WERI-Rb-1 (cell line): Measurements from ENCODE around the gene SLC22A8.

Source experiments
- DNase-seq: peaks from one replicate; pipeline ENCODE4 v3.0.0-alpha.2; 2020
- H3K27ac ChIP-seq: fragments of 250-450 bp; sonication (Bioruptor Pico); 2 replicates; pipeline ENCODE4 v1.5.1; 2020; ENCODE audit warnings: mild to moderate bottlenecking, moderate library complexity
- H3K27me3 ChIP-seq: fragments of 250-450 bp; sonication (Bioruptor Pico); 2 replicates; pipeline ENCODE4 v1.5.1; 2021; ENCODE audit warnings: mild to moderate bottlenecking, low read depth, moderate library complexity; ENCODE audit not compliant: insufficient read depth, severe bottlenecking
- H3K36me3 ChIP-seq: fragments of 250-450 bp; sonication (Bioruptor Pico); 2 replicates; pipeline ENCODE4 v1.5.1; 2020; ENCODE audit warnings: mild to moderate bottlenecking, moderate library complexity
- H3K4me3 ChIP-seq: 2 replicates; pipeline ENCODE4 v1.5.1; 2011; ENCODE audit warnings: low read depth, mild to moderate bottlenecking, control low read depth, low read length
- H3K9me3 ChIP-seq: fragments of 250-450 bp; sonication (Bioruptor Pico); 2 replicates; pipeline ENCODE4 v1.5.1; 2021; ENCODE audit warnings: mild to moderate bottlenecking, moderate library complexity; ENCODE audit not compliant: severe bottlenecking
- TF ChIP-seq, protein P1 (sequence below): IDR thresholded peaks from 2 replicates; pipeline ENCODE4 v1.5.1; 2011; ENCODE audit warnings: low read depth, mild to moderate bottlenecking, control low read depth, inconsistent platforms, low read length

Gene SLC22A8

DNA sequence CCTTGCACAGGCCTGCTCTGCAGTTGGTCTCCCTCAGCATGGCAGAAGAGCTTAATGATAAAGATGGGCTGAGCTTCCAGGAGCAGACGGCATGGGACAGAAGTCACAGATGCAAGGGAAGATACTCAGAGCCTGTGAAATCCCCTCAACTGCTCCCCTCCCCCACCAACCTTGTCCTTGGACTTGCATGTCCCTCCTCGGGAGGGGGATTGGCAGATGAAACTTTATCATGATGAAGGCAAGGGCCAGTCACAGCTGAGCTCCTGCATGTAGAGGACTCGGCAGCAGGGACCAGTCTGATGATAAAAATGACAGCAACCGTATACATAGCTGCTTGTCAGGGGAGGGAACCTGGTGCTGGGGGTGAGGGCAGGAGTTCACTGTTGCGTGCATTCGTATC is 6.8 kb upstream of the SLC22A8 start:
- no peaks in the 10 kb centered on the region for H3K27me3 ChIP-seq

DNA sequence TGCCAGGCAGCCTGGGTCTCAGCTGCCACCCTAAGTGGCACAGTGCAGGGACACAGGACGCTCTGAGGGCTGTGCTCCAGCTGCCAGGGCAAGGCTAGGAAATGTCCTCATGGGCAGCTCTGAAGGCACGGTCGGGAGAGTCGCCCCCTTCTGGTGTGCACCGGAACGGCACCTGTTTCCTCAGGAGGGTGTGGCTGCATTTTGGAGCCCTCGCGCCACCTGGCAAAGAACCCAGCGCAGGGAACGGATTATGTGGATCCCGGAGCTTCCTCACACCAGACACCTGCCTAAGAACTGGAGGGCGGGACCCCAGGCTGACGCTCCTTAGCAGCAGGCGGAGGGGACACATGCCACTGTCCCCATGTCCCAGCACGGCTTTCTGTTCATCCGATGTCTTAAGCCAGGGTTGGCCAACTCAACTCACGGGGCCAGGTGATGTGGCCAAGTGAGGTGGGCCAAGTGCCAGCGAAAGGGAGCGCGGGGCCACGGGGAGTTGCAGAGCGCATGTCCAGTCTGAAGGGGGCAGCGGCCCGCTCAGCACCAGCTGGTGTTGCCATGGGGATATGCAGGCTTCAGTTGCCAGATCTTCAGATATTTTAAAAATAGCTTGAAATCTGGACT is 5.1 kb upstream of the SLC22A8 start:
- peak; percentile 41 for DNase-seq
- no peaks in the 10 kb centered on the region for H3K9me3 ChIP-seq
- TF ChIP-seq, protein P1, sequence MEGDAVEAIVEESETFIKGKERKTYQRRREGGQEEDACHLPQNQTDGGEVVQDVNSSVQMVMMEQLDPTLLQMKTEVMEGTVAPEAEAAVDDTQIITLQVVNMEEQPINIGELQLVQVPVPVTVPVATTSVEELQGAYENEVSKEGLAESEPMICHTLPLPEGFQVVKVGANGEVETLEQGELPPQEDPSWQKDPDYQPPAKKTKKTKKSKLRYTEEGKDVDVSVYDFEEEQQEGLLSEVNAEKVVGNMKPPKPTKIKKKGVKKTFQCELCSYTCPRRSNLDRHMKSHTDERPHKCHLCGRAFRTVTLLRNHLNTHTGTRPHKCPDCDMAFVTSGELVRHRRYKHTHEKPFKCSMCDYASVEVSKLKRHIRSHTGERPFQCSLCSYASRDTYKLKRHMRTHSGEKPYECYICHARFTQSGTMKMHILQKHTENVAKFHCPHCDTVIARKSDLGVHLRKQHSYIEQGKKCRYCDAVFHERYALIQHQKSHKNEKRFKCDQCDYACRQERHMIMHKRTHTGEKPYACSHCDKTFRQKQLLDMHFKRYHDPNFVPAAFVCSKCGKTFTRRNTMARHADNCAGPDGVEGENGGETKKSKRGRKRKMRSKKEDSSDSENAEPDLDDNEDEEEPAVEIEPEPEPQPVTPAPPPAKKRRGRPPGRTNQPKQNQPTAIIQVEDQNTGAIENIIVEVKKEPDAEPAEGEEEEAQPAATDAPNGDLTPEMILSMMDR: peak; percentile 88
- no peak overlapping the region for H3K27ac ChIP-seq
- H3K36me3 ChIP-seq: no peaks in the 10 kb centered on the region
- no peak overlapping the region for H3K4me3 ChIP-seq
- H3K27me3 ChIP-seq: no peaks in the 10 kb centered on the region

More for the DNA sequence above, 6.8 kb upstream of the SLC22A8 start:
- Histone ChIP-seq H3K4me3 (no peak overlapping the region), H3K27ac (peak overlapping the region; percentile 46), H3K36me3 (no peaks in the 10 kb centered on the region), H3K9me3 (no peaks in the 10 kb centered on the region)
- DNase-seq: peak; percentile 94
- TF ChIP-seq, protein P1: no peak

DNA sequence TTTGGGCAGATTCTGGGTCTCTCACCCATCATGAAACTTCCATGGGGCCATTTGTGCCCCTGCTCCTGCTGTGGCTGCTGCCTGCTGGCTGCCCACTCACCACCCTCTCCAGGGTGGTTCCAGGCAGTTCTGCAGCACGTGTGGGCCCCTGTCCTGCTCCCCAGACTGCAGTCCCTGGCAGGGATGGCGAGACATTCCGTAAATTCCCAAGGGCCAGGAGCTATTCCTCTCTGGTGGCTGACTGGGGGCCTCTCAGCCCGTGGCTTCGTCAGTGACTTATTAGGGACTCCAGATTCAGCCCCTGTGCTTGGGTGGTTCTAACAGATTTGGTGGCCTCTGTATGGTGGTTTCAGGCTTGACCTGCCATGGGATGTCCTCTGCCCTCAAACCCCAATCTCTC is 3.9 kb upstream of the SLC22A8 start:
- TF ChIP-seq, protein P1: no peak
- DNase-seq: no peak
- no peak overlapping the region for H3K4me3 ChIP-seq
- H3K36me3 ChIP-seq: no peaks in the 10 kb centered on the region
- no peak overlapping the region for H3K27ac ChIP-seq
- H3K27me3 ChIP-seq: no peaks in the 10 kb centered on the region
- H3K9me3 ChIP-seq: no peaks in the 10 kb centered on the region

DNA sequence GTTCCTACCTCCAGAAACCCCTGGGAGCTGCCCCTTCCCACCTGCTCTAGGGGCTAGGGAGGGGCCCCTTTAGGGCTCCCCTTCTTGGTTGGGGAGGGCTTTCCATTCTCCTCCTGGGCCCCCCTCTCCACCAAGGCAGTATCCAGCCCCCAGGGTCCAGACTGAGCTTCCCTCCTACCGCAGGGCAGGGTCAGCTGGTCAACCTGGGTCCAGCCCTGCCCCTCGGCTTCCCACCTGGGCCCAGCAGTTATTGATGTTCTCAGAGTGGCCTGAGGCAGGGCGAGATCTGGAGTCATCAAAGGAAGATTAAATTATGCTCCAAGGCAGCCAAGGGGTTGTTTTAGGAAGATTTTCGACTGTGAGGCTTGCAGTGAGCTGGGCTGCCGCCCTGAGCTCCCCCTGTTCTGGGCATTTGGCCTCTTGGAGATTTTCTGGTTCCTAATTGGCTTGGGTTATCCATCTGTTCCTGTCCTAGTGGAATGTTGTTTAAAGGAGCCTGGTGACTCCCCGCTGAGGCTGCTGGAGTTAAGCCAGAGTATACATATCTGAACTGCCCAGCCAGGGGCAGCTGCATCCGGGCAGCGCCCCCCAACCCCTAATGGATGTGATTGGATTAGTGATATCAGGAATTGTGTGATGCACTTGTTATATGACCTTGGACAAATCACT is 1.8 kb upstream of the SLC22A8 start:
- DNase-seq: peak; percentile 77
- H3K36me3 ChIP-seq: no peaks in the 10 kb centered on the region
- H3K27me3 ChIP-seq: no peaks in the 10 kb centered on the region
- no peaks in the 10 kb centered on the region for H3K9me3 ChIP-seq
- TF ChIP-seq, protein P1: no peak
- H3K4me3 ChIP-seq: no peak overlapping the region
- H3K27ac ChIP-seq: no peak overlapping the region

DNA sequence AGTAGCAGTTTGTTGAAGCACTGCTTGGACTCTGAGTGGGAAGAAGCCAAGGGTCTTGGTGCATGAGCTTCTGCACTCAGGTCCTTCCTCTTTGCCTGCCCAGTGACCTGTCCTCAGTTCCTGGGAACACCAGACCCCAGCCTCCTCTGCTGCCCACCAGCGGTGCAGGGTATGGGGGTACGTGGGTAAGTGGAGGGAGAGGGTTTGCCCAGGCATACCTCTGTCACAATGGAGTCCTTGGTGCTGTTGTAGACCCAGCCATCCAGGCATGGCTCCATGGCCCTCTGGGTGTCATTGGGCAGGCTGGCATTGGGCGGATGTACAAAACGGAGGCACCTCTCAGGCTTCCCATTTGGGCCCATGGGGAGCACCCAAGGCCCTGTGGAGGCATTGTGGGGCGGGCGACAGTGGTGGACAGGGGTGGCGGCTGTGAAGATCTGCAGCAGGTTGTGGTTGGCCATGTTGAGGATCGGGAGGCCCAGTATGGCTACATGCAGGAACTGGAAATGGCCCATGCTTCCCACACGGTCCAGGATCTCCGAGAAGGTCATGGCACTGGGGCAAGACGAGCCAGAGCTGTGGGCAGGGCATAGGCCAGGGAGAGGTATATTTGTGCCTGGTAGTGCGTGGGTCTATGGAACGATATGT is 1.1 kb downstream of the SLC22A8 start:
- no peaks in the 10 kb centered on the region for H3K9me3 ChIP-seq
- H3K27me3 ChIP-seq: no peaks in the 10 kb centered on the region
- H3K4me3 ChIP-seq: no peak overlapping the region
- H3K36me3 ChIP-seq: no peaks in the 10 kb centered on the region
- no peak for DNase-seq
- TF ChIP-seq, protein P1: no peak
- H3K27ac ChIP-seq: no peak overlapping the region
